GM21576 (cell line): ENCODE data around the gene RELN.
"Not testable (repeated sequence)": the region's sequence is repeated elsewhere in the genome, so short reads cannot be mapped to it uniquely, and the experiment has no call there.

Experiments used
- ATAC-seq: cut with Tn5 transposase; IDR thresholded peaks from one replicate; pipeline ENCODE4 v1.9.1; 2021; ENCODE audit warnings: mild to moderate bottlenecking, moderate library complexity; ENCODE audit not compliant: unreplicated experiment

The RELN gene

DNA sequence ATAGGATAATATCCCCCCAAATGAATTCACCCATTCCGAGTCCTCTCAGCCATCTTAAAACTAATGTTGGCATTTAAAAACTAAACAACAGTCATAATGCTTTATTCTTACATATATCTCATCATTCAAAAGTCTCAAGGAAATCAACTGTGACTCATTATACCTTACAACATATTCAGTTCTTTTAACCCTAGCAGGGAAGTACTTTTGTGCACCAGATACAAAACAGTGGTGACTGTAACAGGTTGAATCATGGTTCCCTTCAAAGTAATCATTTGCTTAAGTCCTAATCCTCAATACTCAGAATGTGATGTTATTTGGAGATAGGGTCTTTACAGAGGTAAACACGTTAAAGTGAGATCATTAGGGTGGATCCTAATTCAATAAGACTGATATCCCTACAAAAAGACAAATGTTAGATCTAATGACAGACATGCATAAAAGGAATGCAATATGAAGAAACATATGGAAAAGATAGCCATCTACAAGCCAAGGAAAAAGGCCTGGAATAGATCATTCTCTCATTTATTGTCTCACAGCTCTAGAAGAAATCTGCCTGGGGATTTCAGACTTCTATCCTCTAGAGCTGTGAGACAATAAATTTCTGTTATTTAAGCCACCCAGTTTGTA is 42.3 kb downstream of the RELN start:
- no peak for ATAC-seq

DNA sequence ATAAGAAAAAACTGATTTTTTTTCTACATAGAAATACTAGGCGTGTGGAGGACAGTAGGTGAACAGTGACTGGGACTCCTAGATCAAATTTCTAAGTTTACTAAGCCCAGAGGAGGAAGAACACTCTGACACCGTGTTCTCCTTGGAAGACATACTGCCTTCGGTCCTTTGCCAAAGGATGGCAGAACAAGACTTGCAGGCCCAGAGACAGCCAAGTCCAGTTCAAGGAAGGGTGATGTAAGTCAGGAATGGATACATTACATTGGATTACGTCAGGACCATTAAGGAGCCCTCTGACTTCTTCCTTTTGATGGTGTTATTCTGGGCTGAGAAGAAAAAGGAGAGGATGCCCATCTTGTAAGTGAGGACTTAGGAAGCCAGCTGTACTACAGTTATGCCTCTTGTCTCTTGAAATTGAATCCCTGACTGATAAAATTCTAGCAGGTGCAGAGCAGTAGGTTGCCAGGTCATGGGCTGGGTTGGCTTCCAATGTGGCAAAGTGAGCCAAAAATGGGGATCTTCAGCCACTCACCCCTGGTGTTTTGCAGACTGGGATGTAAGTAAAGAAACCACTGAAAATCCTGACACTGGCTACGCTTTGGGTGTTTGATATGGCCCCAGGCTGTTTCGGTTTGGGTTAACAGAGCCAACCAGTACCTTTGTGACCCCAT is 45.1 kb downstream of the RELN start:
- no peak for ATAC-seq

DNA sequence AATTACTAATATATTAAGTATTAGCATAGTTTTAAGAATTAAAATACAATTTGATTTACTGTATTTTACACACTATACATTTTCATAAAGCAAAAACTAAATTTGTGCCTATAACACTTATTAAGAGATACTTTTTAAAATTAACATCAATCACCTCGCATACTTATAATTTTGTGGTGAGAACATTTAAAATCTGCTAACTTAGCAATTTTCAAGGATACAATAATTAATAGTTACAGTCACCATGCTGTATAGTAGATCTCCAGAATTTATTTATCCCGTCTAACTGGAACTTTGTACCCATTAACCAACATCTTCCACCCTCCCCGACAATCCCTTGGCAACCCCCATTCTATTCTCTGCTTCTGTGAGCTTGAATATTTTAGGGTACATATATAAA is 47.5 kb downstream of the RELN start:
- ATAC-seq, result no peak

DNA sequence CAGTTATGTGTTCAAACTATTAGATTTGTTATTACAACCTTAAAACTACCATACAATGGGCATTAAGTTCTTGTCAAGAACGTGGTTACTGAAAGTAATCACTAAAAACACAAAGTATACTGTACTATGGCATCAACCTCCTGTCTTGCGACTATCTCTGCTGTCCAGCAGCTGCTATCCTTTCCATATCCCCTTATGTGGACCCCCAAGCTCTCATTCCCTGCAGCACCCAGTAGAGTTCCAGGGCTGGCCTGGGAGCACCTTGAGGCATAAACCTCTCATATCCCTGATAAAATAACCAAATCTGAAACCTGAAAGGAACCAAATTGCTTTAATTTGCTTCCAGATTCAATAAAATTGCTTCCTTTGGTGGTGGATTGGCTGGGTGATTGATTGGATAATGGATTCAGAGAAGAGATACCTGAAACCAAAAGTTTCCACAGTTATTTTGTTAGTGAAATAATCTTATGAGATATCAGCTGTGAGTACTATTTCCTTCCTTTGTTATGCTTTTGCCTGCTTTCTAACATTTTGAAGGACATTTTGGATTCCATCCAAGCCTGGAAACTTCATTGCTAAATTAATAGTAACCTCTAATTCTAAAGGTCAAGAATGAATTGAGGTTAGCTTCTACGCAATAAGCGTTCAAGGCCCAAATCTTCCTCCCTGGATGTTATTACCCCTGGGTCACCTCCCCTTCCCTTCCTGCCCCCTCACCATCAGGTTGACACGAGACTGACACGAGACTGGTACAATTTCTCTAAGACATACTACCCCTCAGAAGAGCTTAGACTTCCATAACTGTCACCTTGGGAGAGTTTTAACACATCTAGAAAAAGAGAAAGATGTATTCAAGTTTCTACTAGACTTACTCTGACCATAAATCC is 48.8 kb downstream of the RELN start:
- no peak for ATAC-seq

DNA sequence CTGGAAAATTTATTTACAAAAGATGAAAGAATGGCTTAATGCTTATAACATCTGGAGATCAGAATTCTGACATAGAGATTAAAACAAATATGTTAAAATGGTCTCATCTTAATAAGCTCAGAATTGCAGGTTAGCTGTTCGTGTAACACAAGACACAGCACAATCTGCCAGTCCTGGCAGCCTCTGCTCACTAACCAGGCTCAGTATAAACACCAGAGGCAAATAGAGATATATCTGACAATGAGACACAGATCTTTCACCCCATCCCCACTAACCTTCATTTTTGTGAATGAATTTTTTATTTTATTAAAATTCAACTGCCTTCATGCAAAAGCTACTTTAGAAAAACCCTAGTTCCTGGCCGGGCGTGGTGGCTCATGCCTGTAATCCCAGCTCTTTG is 51.8 kb downstream of the RELN start:
- ATAC-seq, result no peak

DNA sequence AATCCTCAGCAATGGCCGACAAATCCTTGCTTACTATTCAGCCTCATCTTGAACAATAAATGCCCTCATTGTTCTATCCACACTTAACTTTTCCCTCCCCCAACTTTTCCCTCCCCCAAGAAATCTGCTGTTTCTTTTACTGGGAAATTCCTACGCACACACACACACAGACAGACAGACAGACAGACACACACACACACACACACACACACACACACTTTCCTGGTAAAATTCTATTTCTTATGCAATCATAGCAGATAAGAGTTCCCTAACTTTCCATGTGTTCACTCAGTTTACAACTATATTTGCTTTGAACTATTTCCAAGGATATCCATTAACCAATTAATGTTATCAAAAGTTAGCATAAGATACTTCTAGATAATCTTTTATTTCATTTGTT is 52.9 kb downstream of the RELN start:
- no peak for ATAC-seq

DNA sequence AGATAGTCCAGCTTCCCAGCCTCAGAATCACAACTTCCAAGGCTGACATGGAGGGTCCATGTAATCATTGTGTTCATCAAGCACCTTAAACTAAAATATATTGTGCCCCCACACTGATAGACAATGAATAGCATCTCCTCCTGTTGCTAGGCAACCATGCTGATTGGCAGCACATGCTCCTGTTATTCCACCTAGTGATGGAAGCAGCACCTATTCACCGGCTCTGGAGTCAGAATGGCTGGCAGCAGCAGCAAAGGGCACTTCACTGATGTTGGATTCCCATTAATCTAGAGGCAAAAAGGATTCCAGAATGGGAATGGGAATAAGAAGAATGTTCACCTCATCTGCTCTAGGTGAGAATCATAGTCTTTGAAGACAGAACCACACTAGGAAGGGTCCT is 55.0 kb downstream of the RELN start:
- no peak for ATAC-seq

DNA sequence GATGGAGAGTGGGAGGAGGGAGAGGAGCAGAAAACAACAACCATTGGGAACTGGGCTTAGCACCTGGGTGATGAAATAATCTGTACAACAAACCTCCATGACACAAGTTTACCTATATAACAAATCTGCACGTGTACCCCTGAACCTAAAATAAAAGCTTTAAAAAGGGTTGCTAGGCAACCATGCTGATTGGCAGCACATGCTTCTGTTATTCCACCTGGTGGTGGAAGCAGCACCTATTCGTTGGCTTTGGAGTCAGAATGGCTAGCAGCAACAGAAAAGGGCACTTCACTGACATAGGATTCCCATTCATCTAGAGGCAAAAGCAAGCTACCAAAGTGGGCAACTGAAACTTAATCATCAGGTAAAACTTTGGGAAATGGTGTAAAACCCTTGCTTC is 57.1 kb downstream of the RELN start:
- no peak for ATAC-seq

DNA sequence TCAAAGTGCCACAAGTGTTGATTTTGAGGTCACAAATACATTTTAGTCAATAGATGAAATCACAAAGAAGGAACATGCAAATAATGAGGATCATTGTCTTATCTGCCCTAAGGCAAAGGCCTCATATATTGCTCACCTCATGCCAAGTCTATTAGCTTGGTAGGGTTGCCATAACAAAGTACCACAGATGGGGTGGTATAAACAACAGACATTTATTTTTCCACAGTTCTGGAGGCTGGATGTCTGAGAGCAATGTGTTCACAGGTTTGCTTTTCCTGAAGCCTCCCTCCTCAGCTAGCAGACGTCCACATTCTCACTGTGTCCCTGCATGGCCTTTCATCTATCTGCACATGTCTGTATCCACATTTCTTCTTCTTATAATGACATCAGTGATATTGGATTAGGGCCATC is 59.6 kb downstream of the RELN start:
- no peak for ATAC-seq

DNA sequence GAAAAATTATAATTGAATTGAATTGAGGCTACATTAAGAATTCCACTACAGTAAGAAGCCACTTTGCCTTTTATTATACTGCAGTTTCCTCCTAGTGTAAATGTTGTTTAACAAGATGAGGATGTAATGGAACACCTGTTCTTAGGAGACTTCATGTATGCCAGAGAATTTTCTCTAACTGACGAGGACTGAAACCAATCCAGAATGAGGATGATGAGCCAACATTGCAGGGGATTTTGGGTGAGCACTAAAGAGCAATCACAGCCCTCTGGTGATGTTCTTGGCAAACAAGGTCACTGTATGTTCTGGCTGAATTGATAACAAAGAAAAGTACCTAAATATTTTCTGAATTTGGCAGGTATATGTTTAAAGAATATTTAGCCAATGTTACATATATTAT is 60.9 kb downstream of the RELN start:
- ATAC-seq, result no peak

DNA sequence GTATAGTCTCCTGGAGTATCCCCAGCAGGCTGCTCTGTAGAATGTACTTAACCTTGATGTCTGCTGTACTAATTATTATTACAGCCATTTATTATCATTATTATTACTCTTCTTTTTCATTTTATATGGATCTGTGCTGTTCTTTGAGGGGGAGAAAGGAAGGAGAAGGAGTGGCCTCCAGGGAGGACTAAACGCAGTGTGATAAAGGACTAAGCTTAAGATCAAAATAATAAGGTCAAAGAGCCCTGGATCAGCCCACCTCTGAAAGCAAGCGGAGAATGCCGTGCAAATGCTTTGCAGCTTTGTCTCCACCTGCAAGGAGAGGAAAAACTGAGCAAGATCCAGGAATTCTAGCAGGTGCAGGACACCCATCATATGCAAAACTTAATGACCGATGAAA is 65.3 kb downstream of the RELN start:
- ATAC-seq, result no peak

DNA sequence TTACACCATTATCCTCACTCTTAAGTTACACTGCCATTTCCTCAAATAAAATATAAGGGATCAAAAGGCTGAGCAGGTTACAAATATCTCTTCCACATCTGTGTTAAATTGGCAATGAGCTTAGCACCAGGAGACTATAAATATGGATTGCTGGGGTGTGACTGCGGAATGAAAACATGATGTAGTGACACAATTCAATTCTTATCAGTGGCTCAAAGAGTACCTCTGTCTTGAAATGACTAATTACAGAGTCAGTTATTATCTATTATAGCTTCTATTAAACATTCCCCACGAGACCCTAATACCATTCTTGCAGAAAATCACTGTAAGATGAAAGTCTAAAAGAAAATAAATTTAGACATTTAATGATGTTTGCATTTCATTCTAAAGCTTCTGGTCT is 67.1 kb downstream of the RELN start:
- ATAC-seq, result no peak

DNA sequence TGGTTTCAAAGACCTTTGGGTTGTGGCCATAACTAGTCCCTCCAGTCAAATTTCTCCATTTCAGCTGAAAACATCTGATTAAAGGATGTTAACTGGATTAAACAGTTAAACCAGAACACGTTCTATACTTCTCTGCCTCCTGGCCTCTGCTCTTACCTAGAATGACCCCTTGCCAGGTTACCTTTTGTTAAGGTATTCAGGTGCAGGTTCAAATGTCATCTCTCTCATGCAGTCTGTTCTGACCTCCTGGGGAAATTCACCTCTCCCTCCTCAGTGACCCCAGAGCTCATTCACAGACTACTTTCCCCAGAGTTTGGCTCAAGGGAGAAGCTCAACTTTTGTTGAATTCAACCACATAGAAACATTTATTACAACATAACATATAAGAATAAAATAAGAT is 67.8 kb downstream of the RELN start:
- ATAC-seq, result no peak

DNA sequence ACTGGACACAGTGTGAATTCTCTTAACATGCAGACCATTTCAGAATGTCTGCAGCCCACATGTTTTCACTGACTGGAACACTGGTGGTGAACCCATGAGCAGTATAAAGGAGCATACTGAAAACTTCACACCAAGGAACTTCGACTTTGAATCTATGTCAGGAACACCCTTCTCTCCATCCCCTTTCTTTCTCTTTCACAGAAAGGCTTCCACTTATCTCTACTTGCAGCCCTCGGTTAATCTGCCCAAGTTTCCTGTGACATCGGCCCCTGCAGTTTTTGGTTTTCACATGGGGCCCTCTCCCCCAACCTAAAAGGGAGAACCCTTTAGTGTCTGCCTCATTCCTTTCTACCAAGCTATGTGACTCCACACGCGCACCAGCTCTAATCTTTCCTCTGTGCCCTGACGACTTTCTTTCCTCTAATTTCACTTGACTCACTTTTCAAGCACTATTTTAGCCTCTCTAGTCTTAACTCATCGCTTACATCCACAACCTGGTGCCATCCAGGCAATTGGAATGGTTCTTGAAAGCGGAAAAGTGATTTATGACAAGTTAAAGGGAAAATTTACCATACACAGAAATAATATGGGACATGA is 70.1 kb downstream of the RELN start:
- no peak for ATAC-seq

DNA sequence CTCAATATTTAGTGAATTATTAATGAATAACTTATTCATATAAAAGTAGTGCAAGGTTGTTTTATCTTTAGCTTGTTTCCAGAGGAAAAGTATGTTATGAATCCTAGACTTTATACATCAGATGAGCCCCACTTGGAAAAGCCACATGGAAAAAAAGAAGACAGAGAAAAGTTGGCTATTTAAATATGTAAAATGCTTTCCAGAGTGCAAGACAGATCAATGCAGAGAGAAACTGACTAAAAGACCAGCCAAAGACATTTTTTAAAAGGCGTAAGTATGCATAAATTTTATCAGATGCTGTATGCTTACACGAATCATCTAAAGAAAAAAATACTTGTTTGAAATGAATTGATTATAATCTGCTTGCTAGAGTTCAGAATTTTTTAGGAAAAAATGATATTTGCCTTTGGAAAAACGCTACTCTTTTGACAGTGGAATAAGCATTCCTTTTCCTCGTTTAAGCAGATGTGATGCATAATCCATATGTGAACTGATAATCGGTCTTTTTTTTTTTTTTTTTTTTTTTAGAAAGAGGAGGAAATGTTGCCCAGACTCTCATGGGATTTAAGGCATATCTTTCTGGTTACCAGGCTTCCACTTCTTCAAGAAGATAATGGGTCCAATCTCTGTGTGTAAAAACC is 70.7 kb downstream of the RELN start:
- no peak for ATAC-seq

DNA sequence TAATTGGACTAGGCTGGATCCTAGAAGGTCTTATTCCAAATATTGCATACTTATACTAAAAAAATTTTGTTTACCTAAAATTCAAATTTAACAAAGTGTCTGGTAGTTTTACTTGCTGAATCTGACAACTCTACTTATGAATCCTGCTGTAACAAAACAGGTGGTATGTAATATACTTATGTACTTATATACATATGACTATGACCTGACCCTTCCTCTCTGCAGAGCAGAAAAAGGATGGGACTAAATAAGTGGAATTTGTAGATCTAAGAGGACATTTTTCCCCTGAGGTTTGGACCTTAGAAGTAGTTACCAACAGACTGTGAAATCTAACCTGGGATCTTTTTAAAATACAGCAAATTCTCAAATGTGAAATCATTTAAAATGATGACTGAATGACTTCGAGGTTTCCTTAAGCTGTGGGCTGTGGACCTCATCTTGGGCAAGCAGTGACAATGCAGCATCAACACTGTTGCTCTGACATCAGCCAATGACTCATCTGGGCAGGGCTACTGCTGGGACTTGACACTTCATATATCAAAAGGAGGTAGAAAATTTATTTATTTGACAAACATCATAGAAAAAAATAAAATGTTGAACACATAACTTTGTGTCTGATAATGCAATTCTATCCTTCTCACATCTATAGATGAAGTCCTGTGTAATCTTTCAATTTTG is 73.6 kb downstream of the RELN start:
- ATAC-seq, result no peak

DNA sequence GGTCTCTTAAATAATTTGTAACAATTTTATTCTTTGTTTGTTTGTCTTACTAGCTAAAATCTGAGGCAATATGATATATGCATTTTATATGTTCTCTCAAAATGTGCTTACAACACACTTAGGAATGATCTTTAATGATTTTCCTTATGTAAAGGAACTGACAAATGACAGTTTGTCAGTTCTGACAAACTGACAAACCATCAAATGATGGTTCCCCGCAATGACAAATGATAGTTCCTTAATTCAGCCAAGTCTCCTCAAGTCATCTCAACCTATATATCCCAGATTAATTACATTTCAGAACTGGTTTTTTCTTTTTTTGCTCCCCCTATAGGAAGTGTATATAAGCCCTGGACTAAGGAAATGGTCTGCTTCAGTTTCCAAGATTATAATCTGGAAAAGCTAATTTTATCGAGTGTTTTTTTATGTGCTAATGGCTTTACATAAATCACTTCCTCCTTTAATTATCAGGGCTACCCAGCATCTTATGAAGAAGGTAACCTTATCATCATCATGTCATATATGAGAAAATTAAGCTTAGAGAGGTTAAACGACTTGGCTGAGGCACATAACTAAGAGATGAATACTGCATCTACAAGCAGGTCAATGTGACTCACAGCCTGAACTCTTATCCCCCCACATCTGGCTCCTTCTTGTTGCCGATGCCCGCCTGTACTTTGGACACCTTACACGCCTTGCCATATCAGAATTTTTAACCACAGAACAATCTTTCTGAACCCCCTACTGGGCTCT is 75.1 kb downstream of the RELN start:
- ATAC-seq, result no peak

DNA sequence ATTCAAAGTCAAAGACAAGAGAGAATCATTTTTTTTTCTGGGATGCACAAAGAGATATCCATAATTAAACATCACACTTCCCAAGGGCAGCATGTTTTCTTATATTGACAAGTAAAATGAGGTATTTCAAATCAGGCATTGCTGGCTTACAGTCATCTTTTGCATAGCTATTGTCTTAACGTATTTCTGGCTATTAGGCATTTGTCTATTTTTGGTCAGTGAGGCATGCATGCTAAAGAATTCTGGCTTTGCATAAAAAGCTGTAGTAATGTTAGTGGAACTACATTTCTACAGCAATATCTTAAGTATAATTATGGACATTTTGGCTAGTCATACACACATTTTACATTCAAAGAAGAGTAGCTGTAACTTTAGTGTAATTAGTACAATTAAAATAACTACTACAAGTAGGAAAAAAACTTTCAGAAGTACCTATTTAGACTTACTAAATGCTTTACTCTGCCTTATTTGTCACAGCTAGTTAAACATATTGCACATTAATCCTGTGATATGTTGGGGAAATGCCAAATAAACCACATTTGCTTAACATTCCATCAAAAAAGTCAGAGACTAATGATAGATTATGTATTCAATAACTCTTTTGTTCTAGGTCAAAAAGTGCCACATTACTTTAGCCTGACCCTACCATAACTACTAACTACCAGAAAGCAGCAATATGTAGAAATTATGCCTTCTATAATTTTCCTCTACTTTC is 76.4 kb downstream of the RELN start:
- no peak for ATAC-seq

DNA sequence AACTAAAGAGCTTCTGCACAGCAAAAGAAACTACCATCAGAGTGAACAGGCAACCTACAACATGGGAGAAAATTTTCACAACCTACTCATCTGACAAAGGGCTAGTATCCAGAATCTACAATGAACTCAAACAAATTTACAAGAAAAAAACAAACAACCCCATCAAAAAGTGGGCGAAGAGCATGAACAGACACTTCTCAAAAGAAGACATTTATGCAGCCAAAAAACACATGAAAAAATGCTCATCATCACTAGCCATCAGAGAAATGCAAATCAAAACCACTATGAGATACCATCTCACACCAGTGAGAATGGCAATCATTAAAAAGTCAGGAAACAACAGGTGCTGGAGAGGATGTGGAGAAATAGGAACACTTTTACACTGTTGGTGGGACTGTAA is 78.4 kb downstream of the RELN start:
- ATAC-seq, result not testable (repeated sequence)
